Adipocyte (in vitro differentiated cells): ENCODE data around the gene CELA2A.

Experiments used
- DNase-seq: peaks from one replicate; pipeline ENCODE4 v3.0.0-alpha.2; 2015; ENCODE audit warnings: low read depth
- H3K27me3 ChIP-seq: replicated peaks from 2 replicates; pipeline ENCODE4 v1.7.0; 2013; ENCODE audit warnings: mild to moderate bottlenecking, low read length, moderate library complexity; ENCODE audit not compliant: control insufficient read depth, insufficient read depth
- H3K36me3 ChIP-seq: 2 replicates; pipeline ENCODE4 v1.7.0; 2013; ENCODE audit warnings: low read length, mild to moderate bottlenecking, moderate library complexity; ENCODE audit not compliant: control insufficient read depth, insufficient read depth, severe bottlenecking
- H3K4me1 ChIP-seq: 2 replicates; pipeline ENCODE4 v1.7.0; 2013; ENCODE audit warnings: mild to moderate bottlenecking, low read length, moderate library complexity; ENCODE audit not compliant: control insufficient read depth, insufficient read depth
- H3K4me3 ChIP-seq: 2 replicates; pipeline ENCODE4 v1.7.0; 2013; ENCODE audit warnings: mild to moderate bottlenecking, low read length, moderate library complexity
- H3K9ac ChIP-seq: 2 replicates; pipeline ENCODE4 v1.7.0; 2013; ENCODE audit warnings: mild to moderate bottlenecking, low read length, moderate library complexity
- H3K9me3 ChIP-seq: 2 replicates; pipeline ENCODE4 v1.7.0; 2013; ENCODE audit warnings: mild to moderate bottlenecking, low read length, moderate library complexity; ENCODE audit not compliant: control insufficient read depth

Gene CELA2A

DNA sequence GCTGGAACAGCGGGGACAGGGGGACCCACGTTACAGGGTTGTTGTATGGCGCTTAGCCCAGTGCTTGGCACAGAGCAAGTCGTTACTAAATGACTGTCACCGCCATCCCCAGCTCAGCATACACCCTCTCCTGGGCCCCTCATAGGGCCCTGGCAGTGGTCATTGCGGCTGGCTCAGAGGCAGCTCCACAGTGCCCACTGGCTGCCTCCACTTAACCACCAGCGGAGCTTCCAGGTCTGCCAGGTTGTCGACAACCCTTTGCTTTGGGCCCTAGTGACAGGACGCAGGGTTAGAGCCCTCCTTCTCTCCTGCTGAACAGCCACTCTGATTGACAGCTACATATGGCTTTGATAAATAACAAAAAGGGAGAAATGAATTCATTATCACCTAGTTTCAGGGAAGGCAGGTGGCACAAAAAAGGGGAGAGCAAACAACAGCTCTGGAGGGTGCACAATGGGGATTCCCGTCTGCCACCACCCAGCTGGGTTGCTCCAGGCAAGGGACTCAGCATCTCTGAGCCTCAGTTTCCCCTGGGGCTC, 42.0 kb upstream of the CELA2A start:
- Histone ChIP-seq H3K4me1 (peaks cover 24% of the 10 kb centered on the region), H3K4me3 (no peak overlapping the region), H3K9me3 (no peaks in the 10 kb centered on the region), H3K27me3 (no peaks in the 10 kb centered on the region), H3K9ac (no peak overlapping the region), H3K36me3 (no peaks in the 10 kb centered on the region)
- DNase-seq = no peak

DNA sequence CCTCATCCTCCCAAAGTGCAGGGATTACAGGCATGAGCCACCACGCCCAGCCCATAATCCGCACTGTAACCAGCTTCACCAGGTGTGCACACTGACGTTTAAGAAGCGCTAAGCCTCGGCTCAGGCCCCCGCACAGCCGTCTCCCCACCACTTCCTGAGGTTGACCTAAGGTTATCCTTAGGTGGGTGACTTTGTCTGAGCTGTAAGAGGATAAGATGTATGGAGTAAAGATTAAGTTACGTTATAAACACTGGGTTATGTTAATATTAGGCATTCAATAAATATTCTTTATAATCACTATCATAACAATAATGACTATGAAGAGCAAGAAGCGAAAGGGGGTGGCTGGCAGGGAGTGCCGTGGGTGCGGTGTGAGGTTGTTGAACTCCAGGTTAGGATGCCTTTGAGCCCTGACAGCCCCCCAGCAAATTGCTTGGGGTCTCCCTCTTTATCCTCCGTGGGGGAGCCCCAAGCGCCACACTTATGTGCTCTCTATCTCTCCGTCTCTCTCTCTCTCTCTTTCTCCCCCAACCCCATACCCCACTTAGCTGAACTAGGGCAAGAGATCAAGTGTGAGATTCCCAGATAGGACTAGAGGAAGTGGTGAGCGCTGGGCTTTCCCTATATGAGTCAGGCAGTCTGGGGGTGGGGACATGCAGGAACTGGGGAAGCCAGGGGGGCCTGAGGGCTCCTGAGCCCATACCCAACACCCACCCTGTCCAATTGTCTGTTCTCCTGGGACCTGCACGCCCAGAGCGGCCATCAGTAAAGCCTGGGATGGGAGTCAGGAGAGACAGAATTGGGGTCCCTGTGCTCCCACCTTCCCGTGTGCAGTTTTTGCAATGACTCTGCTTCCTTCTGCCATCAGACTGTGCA, 39.2 kb upstream of the CELA2A start:
- no peaks in the 10 kb centered on the region for H3K9me3 ChIP-seq
- DNase-seq = peak; percentile 49

DNA sequence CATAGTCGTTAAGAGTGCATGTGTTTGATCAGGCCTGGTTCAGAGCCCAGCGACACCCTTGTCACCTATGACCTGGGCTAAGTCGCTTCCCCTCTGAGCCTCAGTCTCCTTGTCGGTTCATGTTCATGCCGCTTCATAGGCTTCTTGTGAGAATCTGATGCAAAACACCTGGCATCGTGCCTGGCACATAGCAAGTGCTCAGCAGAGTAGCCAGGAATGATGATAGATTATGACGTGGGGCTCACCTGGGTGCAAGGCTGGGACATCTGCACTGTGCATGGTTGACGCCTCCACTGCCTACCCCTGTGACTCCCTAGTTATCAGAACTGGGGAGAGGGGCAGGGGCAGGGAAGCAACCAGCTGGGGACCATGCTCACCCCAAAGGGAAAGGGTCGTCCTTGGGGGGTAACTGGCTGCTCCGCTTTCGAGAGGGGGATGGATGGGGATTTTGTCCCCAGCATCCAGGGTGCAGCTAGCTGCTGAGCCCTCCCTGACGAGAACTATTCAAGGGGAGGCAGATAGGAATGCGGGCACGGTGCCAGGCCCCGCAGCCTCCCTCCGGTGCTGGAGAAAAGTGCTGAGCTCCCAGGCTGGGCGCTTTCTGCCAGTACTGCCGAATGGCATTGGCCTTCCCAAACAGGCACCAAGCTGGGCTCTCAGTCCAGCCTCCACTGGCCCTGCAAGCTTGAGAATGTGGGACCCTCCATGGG, 37.6 kb upstream of the CELA2A start:
- Histone ChIP-seq H3K36me3 (no peaks in the 10 kb centered on the region), H3K4me1 (peaks cover 16% of the 10 kb centered on the region), H3K4me3 (no peak overlapping the region), H3K27me3 (no peaks in the 10 kb centered on the region), H3K9ac (no peak overlapping the region), H3K9me3 (no peaks in the 10 kb centered on the region)
- DNase-seq = no peak

More for the DNA sequence above, 39.2 kb upstream of the CELA2A start:
- Histone ChIP-seq H3K4me1 (peaks cover 16% of the 10 kb centered on the region), H3K4me3 (no peak overlapping the region), H3K9ac (no peak overlapping the region), H3K27me3 (no peaks in the 10 kb centered on the region), H3K36me3 (no peaks in the 10 kb centered on the region)

DNA sequence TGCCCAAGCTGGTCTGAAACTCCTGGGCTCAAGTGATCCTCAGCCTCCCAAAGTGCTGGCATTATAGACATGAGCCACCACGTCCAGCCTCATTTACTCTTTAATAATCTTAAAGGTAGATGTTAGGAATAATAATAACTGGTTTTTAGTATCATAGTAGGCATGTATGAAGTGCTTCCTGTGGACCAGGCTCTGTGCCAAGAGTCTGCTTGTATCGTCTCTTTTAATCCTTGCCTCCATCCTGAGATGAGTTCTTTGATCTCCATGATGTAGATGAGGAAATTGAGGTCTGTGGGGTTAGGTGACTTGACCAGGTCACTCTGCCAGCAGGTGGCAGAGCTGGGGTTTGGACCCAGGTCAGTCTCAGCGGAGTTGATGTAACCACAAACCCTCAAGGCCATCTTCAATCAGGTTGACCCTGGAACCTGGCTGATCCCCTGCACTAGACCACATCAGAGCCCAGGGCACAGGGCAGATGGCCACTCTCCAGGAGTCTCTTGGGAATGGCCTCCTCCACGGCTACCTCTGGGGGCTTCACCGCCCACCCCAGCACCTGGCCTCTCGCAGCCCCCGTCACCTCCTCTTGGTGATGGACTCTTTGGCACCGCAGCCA, 35.6 kb upstream of the CELA2A start:
- Histone ChIP-seq H3K36me3 (no peaks in the 10 kb centered on the region), H3K9me3 (no peaks in the 10 kb centered on the region), H3K4me3 (no peak overlapping the region), H3K27me3 (no peaks in the 10 kb centered on the region), H3K4me1 (peaks cover 15% of the 10 kb centered on the region), H3K9ac (no peak overlapping the region)
- no peak for DNase-seq

- no peak for DNase-seq
- peaks cover 4% of the 10 kb centered on the region for H3K4me1 ChIP-seq
- H3K9ac ChIP-seq = no peak overlapping the region
- H3K4me3 ChIP-seq = no peak overlapping the region
- H3K27me3 ChIP-seq = no peaks in the 10 kb centered on the region
- no peaks in the 10 kb centered on the region for H3K36me3 ChIP-seq
- no peaks in the 10 kb centered on the region for H3K9me3 ChIP-seq
These were observed 33.7 kb upstream of the CELA2A start for GRCh38 chr1:15422871-15423270.

GRCh38 chr1:15423355-15424077, 33.0 kb upstream of the CELA2A start:
- Histone ChIP-seq H3K9me3 (no peaks in the 10 kb centered on the region), H3K4me3 (no peak overlapping the region), H3K27me3 (no peaks in the 10 kb centered on the region), H3K9ac (no peak overlapping the region), H3K36me3 (no peaks in the 10 kb centered on the region), H3K4me1 (peaks cover 4% of the 10 kb centered on the region)
- DNase-seq = no peak

- no peaks in the 10 kb centered on the region for H3K36me3 ChIP-seq
- no peaks in the 10 kb centered on the region for H3K27me3 ChIP-seq
- H3K9me3 ChIP-seq = no peaks in the 10 kb centered on the region
- DNase-seq = no peak
- H3K4me1 ChIP-seq = peaks cover 4% of the 10 kb centered on the region
- no peak overlapping the region for H3K9ac ChIP-seq
- H3K4me3 ChIP-seq = no peak overlapping the region
These were observed 32.3 kb upstream of the CELA2A start for GRCh38 chr1:15424146-15424667.

GRCh38 chr1:15424981-15425380, 31.6 kb upstream of the CELA2A start:
- Histone ChIP-seq H3K27me3 (no peaks in the 10 kb centered on the region), H3K4me1 (peaks cover 4% of the 10 kb centered on the region), H3K9ac (no peak overlapping the region), H3K4me3 (no peak overlapping the region), H3K36me3 (no peaks in the 10 kb centered on the region), H3K9me3 (no peaks in the 10 kb centered on the region)
- DNase-seq = no peak

GRCh38 chr1:15425521-15425920, 31.0 kb upstream of the CELA2A start:
- no peak for DNase-seq
- Histone ChIP-seq H3K9ac (no peak overlapping the region), H3K27me3 (no peaks in the 10 kb centered on the region), H3K36me3 (no peaks in the 10 kb centered on the region), H3K4me1 (peaks cover 4% of the 10 kb centered on the region), H3K9me3 (no peaks in the 10 kb centered on the region), H3K4me3 (no peak overlapping the region)

- Histone ChIP-seq H3K9me3 (no peaks in the 10 kb centered on the region), H3K36me3 (no peaks in the 10 kb centered on the region), H3K27me3 (no peaks in the 10 kb centered on the region), H3K4me3 (no peak overlapping the region), H3K9ac (no peak overlapping the region), H3K4me1 (peaks cover 4% of the 10 kb centered on the region)
- DNase-seq = no peak
These were observed 30.6 kb upstream of the CELA2A start for GRCh38 chr1:15425958-15426357.
